NCI-H82 treated with DMSO at 0.1 percent for 48 hours (cell line): ENCODE results near the gene PCDHGB3.
"Not testable (repeated sequence)": the region's sequence is repeated elsewhere in the genome, so short reads cannot be mapped to it uniquely, and the experiment has no call there.

Source experiments
- DNase-seq: peaks from one replicate; lab custom pipeline; 2025; ENCODE audit not compliant: unreplicated experiment; lab: John Stamatoyannopoulos, UW

PCDHGB3 gene

DNA sequence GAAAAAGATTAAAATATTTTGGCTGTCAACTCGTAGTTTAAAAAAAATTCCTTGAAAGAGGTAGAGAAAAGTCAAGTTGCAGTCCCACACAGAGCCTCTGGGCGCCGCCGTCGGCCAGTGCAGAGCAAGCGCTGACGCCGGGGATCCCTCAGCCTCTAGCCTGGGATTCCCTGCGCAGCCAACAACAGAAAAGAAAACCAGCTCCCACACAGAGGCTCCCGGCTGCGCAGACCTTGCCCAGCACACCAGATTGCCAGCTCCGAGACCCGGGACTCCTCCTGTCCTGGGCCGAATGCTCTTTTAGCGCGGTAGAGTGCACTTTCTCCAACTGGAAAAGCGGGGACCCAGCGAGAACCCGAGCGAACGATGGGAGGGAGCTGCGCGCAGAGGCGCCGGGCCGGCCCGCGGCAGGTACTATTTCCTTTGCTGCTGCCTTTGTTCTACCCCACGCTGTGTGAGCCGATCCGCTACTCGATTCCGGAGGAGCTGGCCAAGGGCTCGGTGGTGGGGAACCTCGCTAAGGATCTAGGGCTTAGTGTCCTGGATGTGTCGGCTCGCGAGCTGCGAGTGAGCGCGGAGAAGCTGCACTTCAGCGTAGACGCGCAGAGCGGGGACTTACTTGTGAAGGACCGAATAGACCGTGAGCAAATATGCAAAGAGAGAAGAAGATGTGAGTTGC lies 47.6 kb downstream of the PCDHGB3 start, which contains the start of gene PCDHGB7:
Gene PCDHGB7, plus strand, starts transcription at position 184 of the 679 bp plus-strand sequence. Its CDS starts 183 bp downstream, at position 367.
- DNase-seq = not testable (repeated sequence)

- DNase-seq = no peak
These were observed 49.2 kb downstream of the PCDHGB3 start for GRCh38 chr5:141419074-141419880.

- DNase-seq = no peak
These were observed 50.9 kb downstream of the PCDHGB3 start, which contains the start of gene PCDHGA11 for GRCh38 chr5:141420855-141421488. PCDHGA11 (plus strand) TSS chr5:141421051; CDS start chr5:141421228, 177 bp downstream.

DNA sequence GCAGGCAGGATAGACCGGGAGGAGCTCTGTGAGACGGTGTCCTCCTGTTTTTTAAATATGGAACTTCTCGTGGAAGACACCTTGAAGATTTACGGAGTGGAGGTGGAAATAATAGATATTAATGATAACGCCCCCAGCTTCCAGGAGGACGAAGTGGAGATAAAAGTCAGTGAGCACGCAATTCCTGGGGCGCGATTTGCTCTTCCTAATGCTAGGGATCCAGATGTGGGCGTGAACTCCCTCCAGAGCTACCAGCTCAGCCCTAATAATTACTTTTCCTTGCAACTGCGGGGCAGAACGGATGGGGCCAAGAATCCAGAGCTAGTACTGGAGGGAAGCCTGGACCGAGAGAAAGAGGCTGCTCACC lies 51.4 kb downstream of the PCDHGB3 start:
- DNase-seq = no peak
